ENCODE results near the gene ATXN2L. TPM values are rescaled to one million over a fixed set of nuclear protein-coding genes. Genes with fewer than 3 reads are reported as not detected.

Gene ATXN2L, protein sequence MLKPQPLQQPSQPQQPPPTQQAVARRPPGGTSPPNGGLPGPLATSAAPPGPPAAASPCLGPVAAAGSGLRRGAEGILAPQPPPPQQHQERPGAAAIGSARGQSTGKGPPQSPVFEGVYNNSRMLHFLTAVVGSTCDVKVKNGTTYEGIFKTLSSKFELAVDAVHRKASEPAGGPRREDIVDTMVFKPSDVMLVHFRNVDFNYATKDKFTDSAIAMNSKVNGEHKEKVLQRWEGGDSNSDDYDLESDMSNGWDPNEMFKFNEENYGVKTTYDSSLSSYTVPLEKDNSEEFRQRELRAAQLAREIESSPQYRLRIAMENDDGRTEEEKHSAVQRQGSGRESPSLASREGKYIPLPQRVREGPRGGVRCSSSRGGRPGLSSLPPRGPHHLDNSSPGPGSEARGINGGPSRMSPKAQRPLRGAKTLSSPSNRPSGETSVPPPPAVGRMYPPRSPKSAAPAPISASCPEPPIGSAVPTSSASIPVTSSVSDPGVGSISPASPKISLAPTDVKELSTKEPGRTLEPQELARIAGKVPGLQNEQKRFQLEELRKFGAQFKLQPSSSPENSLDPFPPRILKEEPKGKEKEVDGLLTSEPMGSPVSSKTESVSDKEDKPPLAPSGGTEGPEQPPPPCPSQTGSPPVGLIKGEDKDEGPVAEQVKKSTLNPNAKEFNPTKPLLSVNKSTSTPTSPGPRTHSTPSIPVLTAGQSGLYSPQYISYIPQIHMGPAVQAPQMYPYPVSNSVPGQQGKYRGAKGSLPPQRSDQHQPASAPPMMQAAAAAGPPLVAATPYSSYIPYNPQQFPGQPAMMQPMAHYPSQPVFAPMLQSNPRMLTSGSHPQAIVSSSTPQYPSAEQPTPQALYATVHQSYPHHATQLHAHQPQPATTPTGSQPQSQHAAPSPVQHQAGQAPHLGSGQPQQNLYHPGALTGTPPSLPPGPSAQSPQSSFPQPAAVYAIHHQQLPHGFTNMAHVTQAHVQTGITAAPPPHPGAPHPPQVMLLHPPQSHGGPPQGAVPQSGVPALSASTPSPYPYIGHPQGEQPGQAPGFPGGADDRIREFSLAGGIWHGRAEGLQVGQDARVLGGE
- total RNA-seq = 19.4 and 20.2 TPM in 2 replicates

DNA sequence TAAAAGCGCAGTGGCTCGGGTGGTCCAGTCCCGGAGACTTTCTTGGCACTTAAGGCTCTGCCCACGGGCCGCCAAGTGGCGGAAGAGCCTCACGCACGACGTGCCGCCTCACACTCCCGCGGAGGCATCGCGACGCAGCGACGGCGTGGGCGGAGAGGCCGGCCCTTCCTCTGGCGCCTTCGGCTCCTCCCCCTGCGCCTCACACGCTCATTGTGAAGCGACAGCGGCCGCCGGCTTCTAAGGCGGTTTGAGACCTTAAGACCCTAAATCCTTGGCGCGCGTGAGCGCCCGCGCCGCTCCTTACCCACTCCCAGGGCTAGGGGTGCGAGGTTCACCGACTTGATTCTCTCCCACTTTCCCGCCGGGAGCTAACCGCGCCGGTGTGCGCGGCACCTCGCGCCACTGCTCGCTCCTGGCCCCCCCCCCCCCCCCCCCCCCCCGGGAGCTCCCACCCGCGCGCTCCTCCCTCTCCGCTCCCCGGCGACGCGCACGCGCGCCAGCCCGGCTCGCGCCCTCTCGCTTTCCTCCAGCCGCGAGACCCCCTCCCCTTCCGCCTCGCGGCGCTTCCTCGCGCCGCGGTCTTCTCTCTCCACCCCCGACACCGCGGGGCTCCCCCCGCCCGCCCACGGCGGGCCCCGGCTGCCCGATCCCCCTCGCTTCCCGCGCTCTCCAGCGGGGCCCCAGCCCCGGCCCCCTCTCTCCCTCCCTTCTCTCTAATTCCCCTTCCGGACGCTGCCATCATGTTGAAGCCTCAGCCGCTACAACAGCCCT lies at the start of gene ATXN2L:
TSS of gene ATXN2L (plus strand) at position 480 of the 771 bp plus-strand sequence. CDS start at position 741, 261 bp downstream.

DNA sequence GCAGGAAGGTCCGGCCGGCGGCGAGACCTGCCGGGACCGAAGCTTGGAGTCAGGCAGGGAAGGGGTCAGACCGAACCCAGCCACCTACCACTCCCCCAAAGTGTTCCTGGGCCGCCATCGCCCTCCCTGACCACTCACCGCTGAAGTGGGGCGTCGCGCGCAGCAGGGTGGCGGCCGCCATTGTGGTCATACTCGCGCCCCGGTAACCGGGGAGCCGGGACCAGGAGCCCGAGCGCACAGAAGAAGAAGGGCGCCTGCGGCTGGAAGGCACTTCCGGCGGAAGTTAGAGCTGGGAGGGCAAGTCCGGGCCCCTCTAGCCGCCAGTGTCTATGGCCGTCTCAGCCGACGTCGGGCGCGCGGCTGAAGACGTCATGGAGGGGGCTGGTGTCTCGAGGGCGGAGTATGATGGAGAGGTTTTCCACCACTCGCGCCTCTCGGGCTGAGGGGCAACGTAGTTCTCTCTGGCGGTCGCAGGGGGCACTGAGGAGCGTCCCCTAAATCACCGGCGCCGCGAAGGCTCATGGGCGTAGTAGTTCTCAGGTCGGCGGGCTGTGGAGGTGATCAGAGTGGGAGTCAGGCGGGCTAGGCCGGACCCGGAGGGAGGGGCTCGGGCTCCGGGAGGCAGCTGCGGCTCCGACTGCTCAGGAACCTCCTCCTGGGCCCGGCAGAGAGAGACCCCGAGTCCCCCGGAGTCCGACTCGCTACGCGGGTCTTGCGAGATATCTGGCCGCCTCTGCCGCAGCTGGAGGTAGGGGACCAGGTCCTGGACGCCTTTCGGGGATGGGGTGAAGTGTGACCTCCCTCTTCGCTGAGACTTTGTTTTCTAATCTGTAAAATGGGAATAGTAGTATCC lies 23.5 kb downstream of the ATXN2L start, which contains the start of gene TUFM:
TSS of gene TUFM (minus strand) at position 269 of the 853 bp plus-strand sequence. CDS start at position 190, 79 bp downstream.

DNA sequence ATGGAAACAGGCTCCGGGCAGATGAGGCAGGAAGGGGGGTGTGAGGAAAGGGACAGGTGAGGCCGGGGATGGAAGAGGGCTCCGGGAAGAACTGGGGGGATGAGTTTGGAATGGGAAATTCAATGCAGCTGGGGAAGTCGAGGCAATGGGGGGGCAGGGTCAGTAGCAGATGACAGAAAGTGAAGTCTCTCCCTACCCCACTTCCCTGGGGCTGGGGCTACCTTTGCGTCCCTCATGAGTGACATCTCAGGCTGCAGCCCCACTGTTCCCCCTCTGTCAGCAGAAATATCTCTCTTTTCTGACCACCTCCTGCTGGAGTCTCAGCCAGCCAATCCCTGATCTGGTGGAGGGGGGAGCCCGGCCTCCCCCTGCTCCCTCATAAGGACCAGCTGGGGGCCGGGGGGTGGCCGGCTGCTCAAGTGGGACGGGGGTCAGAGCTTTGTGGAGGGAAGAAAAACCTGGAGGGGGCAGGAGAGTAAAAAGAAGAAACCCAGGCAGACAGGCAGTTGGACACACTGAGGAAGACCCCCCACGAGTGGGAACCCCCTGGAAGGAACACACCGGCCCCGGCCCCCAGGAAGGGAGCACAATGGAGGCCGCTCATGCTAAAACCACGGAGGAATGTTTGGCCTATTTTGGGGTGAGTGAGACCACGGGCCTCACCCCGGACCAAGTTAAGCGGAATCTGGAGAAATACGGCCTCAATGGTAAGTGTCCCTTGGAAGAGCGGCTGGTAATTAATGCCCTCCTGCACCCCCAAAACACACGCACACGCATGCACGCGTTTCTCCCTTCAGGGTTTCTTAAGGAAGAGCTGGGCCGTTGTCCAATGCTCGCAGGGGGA lies 55.5 kb downstream of the ATXN2L start, which contains the start of gene ATP2A1:
TSS of gene ATP2A1 (plus strand) at position 406 of the 844 bp plus-strand sequence. CDS start at position 590, 184 bp downstream.

Other genes starting within 250 kb of the ATXN2L start
- not detected in 2 replicates for gene SULT1A2, start 225.9 kb upstream of the ATXN2L start, total RNA-seq
- 0.87 and 3.2 TPM in 2 replicates for gene SULT1A1, start 213.0 kb upstream of the ATXN2L start, total RNA-seq
- 0.22 and 0.34 TPM in 2 replicates for gene NPIPB8, start 184.9 kb upstream of the ATXN2L start, total RNA-seq
- 197 and 204 TPM in 2 replicates for gene EIF3C, start 111.5 kb upstream of the ATXN2L start, total RNA-seq
- 0.87 and 1.7 TPM in 2 replicates for gene NPIPB9, start 71.2 kb upstream of the ATXN2L start, total RNA-seq
- 88.3 and 107 TPM in 2 replicates for gene TUFM, start 23.3 kb downstream of the ATXN2L start, total RNA-seq
- 6.6 and 8.2 TPM in 2 replicates for gene SH2B1, start 40.8 kb downstream of the ATXN2L start, total RNA-seq
- gene ATP2A1, start 55.5 kb downstream of the ATXN2L start, total RNA-seq = 0.17 TPM in 1 of 2 replicates, not detected in the other
- 33.1 and 36.9 TPM in 2 replicates for gene RABEP2, start 102.2 kb downstream of the ATXN2L start, total RNA-seq
- gene CD19, start 109.0 kb downstream of the ATXN2L start, total RNA-seq = not detected in 2 replicates
- gene NFATC2IP, start 127.9 kb downstream of the ATXN2L start, total RNA-seq = 21.9 and 22.3 TPM in 2 replicates
- 21.9 and 22.0 TPM in 2 replicates for gene SPNS1, start 151.8 kb downstream of the ATXN2L start, total RNA-seq
- 0.43 and 0.52 TPM in 2 replicates for gene LAT, start 162.1 kb downstream of the ATXN2L start, total RNA-seq